Ascending aorta (tissue), 2 donors: Measurements from ENCODE around the gene FREM2. TPM values are rescaled to one million over a fixed set of nuclear protein-coding genes. Genes with fewer than 3 reads are reported as not detected.

Experiments
- DNase-seq, 2 donors: peaks; one replicate each; pipeline ENCODE4 v3.0.0-alpha.2; 2019; ENCODE audit warnings: low spot score in 2 of 2
- H3K27ac ChIP-seq, 2 donors: fragments of 200-600 bp; sonication (generic); one replicate each; pipeline ENCODE4 v1.5.1; 2016 to 2017; ENCODE audit warnings: mild to moderate bottlenecking in 1 of 2
- H3K27me3 ChIP-seq: fragments of 200-600 bp; sonication (generic); one replicate; pipeline ENCODE4 v1.5.1; 2017
- H3K36me3 ChIP-seq, 2 donors: fragments of 200-600 bp; sonication (generic); one replicate each; pipeline ENCODE4 v1.5.1; 2016
- H3K4me1 ChIP-seq, 2 donors: fragments of 200-600 bp; sonication (generic); one replicate each; pipeline ENCODE4 v1.5.1; 2016 to 2017; ENCODE audit warnings: mild to moderate bottlenecking in 1 of 2
- H3K4me3 ChIP-seq, 2 donors: fragments of 200-600 bp; sonication (generic); one replicate each; pipeline ENCODE4 v1.5.1; 2016 to 2017; ENCODE audit warnings: mild to moderate bottlenecking in 1 of 2
- H3K9me3 ChIP-seq, 2 donors: fragments of 200-600 bp; sonication (generic); one replicate each; pipeline ENCODE4 v1.5.1; 2016
- intact Hi-C: fragments of 100-400 bp; cut with DNase I; formaldehyde crosslinking; loops from one replicate; pipeline ENCODE4 v1.15.1; 2023
- total RNA-seq: library from RNA; depleted of rRNA; stranded (reverse); fragments of >200 nt; gene quantifications from one replicate; pipeline ENCODE4 v1.1.0, GENCODE V29; 2016
- TF ChIP-seq, protein P1 (sequence below), 3 experiments: fragments of 200-600 bp in 2 of 3; fragments of 450-650 bp in 1 of 3; sonication (generic) in 2 of 3; IDR thresholded peaks; one replicate each; pipeline ENCODE4 v1.5.1; 2016 to 2019; ENCODE audit warnings: antibody characterized with exemption in 3 of 3, mild to moderate bottlenecking in 1 of 3, moderate library complexity in 1 of 3

Gene FREM2
- total RNA-seq, 1 donor from 2014 or later: not detected

DNA sequence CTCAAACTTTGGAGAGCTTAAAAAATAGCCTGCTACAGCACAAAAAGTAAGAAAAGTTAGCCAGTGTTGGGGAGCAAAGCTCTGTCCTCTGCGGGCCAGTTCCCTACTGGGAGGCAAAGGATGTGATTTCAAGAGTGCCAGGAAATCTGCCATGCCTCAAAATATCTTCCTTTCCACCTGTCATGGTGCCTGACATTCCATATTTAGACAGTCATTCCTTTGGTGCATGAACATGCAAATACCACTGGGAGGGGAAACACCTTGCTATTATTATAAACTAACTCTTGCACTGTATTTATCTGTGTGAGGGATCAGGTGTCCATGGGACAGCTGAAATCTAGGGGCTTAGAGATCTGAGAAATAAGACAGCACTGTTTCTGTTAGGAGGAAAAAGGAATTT, 10.3 kb downstream of the FREM2 start:
- no peak overlapping the region for H3K27ac ChIP-seq
- intact Hi-C loops: no loop called here

DNA sequence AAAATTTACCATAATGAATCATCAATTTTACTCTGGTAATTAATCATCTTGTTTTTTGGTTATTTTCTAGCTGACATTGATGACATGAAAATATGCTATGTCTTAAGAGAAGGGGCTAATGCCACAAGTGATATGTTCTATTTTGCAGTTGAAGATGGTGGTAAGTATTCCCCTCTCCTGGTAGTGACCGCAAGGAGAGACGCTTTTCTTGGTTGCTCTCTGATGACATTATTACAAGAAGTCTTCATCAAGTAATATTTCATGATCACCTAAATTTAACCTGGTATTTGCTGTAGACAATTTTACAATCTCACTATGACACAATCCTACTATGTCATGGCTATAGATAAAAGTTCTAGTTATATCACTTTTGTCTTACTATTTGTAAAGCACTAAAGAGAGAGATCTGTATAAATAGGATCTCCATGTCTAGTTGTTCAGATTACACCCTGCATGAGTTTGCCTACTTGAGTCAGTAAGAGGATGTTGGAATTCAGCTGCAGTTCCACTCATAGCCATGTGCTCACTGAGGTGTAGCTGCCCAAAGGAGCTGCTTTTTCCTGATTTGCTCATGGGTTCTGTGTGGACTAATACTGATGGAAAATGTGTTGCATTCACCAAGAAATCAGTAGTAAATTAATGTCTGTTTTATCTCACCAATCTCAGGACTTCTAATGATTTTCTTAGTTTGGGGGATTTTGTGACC, 10.9 kb downstream of the FREM2 start:
- no peak overlapping the region for H3K27ac ChIP-seq
- H3K36me3 ChIP-seq: no peaks in the 10 kb centered on the region
- no peaks in the 10 kb centered on the region for H3K27me3 ChIP-seq
- no peak overlapping the region for H3K4me3 ChIP-seq
- no peaks in the 10 kb centered on the region for H3K9me3 ChIP-seq
- DNase-seq: no peak
- intact Hi-C loops: no loop called here
- H3K4me1 ChIP-seq: no peaks in the 10 kb centered on the region
- TF ChIP-seq, protein P1, sequence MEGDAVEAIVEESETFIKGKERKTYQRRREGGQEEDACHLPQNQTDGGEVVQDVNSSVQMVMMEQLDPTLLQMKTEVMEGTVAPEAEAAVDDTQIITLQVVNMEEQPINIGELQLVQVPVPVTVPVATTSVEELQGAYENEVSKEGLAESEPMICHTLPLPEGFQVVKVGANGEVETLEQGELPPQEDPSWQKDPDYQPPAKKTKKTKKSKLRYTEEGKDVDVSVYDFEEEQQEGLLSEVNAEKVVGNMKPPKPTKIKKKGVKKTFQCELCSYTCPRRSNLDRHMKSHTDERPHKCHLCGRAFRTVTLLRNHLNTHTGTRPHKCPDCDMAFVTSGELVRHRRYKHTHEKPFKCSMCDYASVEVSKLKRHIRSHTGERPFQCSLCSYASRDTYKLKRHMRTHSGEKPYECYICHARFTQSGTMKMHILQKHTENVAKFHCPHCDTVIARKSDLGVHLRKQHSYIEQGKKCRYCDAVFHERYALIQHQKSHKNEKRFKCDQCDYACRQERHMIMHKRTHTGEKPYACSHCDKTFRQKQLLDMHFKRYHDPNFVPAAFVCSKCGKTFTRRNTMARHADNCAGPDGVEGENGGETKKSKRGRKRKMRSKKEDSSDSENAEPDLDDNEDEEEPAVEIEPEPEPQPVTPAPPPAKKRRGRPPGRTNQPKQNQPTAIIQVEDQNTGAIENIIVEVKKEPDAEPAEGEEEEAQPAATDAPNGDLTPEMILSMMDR (IDR thresholded peaks at IDR 0.05): no peak

More for the DNA sequence above, 10.3 kb downstream of the FREM2 start:
- no peak overlapping the region for H3K4me3 ChIP-seq
- TF ChIP-seq, protein P1 (IDR thresholded peaks at IDR 0.05): no peak
- H3K9me3 ChIP-seq: no peaks in the 10 kb centered on the region
- H3K4me1 ChIP-seq: no peaks in the 10 kb centered on the region
- H3K36me3 ChIP-seq: no peaks in the 10 kb centered on the region
- DNase-seq: no peak
- H3K27me3 ChIP-seq: no peaks in the 10 kb centered on the region

DNA sequence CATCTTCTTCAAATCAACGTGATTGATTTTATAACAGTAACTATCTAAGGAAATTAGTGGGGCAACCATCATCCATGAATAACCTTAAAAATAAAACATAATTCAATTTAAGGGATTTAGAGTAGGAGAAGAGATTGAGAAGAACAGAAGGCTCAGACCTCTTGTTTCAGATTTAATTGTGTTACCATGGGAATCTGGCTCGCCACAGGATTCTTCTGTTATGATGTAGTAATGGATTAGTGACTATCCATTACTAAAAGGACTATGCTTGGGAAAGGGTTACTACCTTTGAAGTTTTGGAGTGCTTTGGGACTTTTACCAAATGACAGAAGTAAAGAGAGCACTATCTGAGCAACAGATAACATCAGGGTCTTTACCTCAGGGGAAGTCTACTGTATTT, 13.2 kb downstream of the FREM2 start:
- TF ChIP-seq, protein P1 (IDR thresholded peaks at IDR 0.05): no peak
- no peaks in the 10 kb centered on the region for H3K36me3 ChIP-seq
- no peak overlapping the region for H3K27ac ChIP-seq
- no peak overlapping the region for H3K4me3 ChIP-seq
- H3K9me3 ChIP-seq: no peaks in the 10 kb centered on the region
- no peaks in the 10 kb centered on the region for H3K4me1 ChIP-seq
- H3K27me3 ChIP-seq: no peaks in the 10 kb centered on the region
- intact Hi-C loops: no loop called here
- no peak for DNase-seq

GRCh38 chr13:38702669-38703068, 15.8 kb downstream of the FREM2 start:
- H3K4me3 ChIP-seq: no peak overlapping the region
- no peak overlapping the region for H3K27ac ChIP-seq
- TF ChIP-seq, protein P1 (IDR thresholded peaks at IDR 0.05): no peak
- no peaks in the 10 kb centered on the region for H3K36me3 ChIP-seq
- intact Hi-C loops: no loop called here
- no peaks in the 10 kb centered on the region for H3K9me3 ChIP-seq
- H3K27me3 ChIP-seq: no peaks in the 10 kb centered on the region
- no peaks in the 10 kb centered on the region for H3K4me1 ChIP-seq
- DNase-seq: no peak

DNA sequence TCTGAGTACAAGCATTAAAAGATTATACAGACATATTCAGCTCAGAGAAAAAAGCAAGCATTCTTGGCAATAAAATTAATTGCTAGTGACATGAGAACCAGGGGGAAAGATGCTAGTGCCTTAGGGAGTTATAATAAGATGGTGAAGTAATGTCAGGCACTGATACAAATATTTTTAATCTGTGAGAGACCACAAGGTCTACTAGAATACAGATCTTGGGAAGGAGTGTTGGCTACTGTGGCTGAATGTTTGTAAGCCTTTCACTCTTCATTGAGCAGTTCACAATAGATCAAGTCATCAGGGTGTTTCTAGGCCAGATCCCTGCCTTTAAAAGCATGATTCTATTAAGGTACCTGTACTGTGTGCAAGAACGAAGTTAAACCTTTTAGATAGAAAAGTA, 16.4 kb downstream of the FREM2 start:
- Histone ChIP-seq H3K27me3 (no peaks in the 10 kb centered on the region), H3K4me3 (no peak overlapping the region), H3K4me1 (no peaks in the 10 kb centered on the region), H3K36me3 (no peaks in the 10 kb centered on the region), H3K9me3 (no peaks in the 10 kb centered on the region), H3K27ac (no peak overlapping the region)
- intact Hi-C loops: no loop called here
- TF ChIP-seq, protein P1 (IDR thresholded peaks at IDR 0.05): no peak
- DNase-seq: no peak

DNA sequence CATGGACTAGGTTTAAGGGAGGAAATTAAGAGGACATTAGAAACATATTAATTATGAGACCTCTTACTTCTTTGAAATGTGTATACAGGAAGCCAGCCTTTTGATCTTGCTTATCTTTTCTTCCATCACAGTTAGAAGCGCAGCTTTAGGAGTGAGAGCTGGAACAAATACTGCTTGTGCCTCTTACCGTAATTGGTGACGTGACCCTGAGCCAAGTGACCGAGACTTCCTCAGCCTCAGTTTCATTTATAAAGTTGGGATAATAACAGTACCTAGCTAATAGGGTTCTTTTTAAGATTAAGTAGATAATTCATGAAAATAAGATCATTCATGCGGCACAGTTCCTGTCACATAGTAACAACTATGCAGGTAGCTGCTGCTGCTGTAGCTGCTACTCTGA, 18.5 kb downstream of the FREM2 start:
- Histone ChIP-seq H3K9me3 (no peaks in the 10 kb centered on the region), H3K27me3 (no peaks in the 10 kb centered on the region), H3K36me3 (no peaks in the 10 kb centered on the region), H3K4me3 (no peak overlapping the region), H3K4me1 (no peaks in the 10 kb centered on the region), H3K27ac (no peak overlapping the region)
- TF ChIP-seq, protein P1 (IDR thresholded peaks at IDR 0.05): no peak
- intact Hi-C loops: no loop called here
- DNase-seq: no peak
